K562 (cell line): Measurements from ENCODE around the gene MRPL44. TPM values are rescaled to one million over a fixed set of nuclear protein-coding genes. Genes with fewer than 3 reads are reported as not detected.
A peak's percentile ranks its signal among the peaks of the same experiment; 100 is the strongest.

Source experiments
- CEBPB ChIP-seq: fragments of 450-650 bp; IDR thresholded peaks from 2 replicates; pipeline ENCODE4 v1.6.1; 2016; ENCODE audit warnings: missing genetic modification characterization, missing compliant biosample characterization
- ELF4 ChIP-seq: fragments of 450-650 bp; formaldehyde crosslinking; IDR thresholded peaks from 2 replicates; pipeline ENCODE4 v1.4.0; 2022; ENCODE audit warnings: missing genetic modification characterization
- KAT2B ChIP-seq: IDR thresholded peaks from one replicate; pipeline ENCODE4 v1.6.1; 2012; ENCODE audit warnings: low read depth, mild to moderate bottlenecking, control low read depth, inconsistent platforms, low read length, moderate library complexity
- MEF2D ChIP-seq: conservative IDR thresholded peaks from 2 replicates; pipeline ENCODE4 v1.6.1; 2016; ENCODE audit warnings: low read depth, missing genetic modification characterization, missing compliant biosample characterization
- NCOA4 ChIP-seq: fragments of 450-650 bp; IDR thresholded peaks from 2 replicates; pipeline ENCODE4 v1.6.1; 2018; ENCODE audit warnings: mild to moderate bottlenecking; ENCODE audit not compliant: partially characterized antibody
- NFE2 ChIP-seq: IDR thresholded peaks from 2 replicates; pipeline ENCODE4 v1.6.1; 2014; ENCODE audit warnings: antibody characterized with exemption, low read depth
- PCBP2 ChIP-seq: fragments of 200-400 bp; formaldehyde crosslinking; IDR thresholded peaks from 2 replicates; pipeline ENCODE4 v1.6.1; 2018; ENCODE audit warnings: low read length, low read depth, mild to moderate bottlenecking, moderate library complexity; ENCODE audit not compliant: poor library complexity, severe bottlenecking
- PKNOX1 ChIP-seq: fragments of 450-650 bp; IDR thresholded peaks from 2 replicates; pipeline ENCODE4 v1.6.1; 2016
- PYGO2 ChIP-seq: fragments of 450-650 bp; IDR thresholded peaks from 2 replicates; pipeline ENCODE4 v1.6.1; 2016; ENCODE audit warnings: mild to moderate bottlenecking, missing genetic modification characterization, moderate library complexity, missing compliant biosample characterization
- RB1 ChIP-seq: fragments of 450-650 bp; IDR thresholded peaks from 2 replicates; pipeline ENCODE4 v1.6.1; 2017; ENCODE audit warnings: low read depth, mild to moderate bottlenecking
- THAP7 ChIP-seq: fragments of 250-450 bp; sonication (Bioruptor Pico); IDR thresholded peaks from 2 replicates; pipeline ENCODE4 v1.5.0; 2021
- ZFP36 ChIP-seq: fragments of 150-350 bp; IDR thresholded peaks from 2 replicates; pipeline ENCODE4 v1.6.1; 2018; ENCODE audit warnings: low read length, low read depth; ENCODE audit not compliant: partially characterized antibody
- ZNF184 ChIP-seq: sonication (generic); formaldehyde crosslinking; IDR thresholded peaks from 2 replicates; pipeline ENCODE4 v1.5.0; 2020; ENCODE audit warnings: missing genetic modification reagents
- ZNF282 ChIP-seq: sonication (generic); formaldehyde crosslinking; IDR thresholded peaks from 2 replicates; pipeline ENCODE4 v1.8.1; 2023; ENCODE audit warnings: missing genetic modification reagents
- ZNF57 ChIP-seq: fragments of 450-650 bp; formaldehyde crosslinking; IDR thresholded peaks from 2 replicates; pipeline ENCODE4 v1.4.0; 2020; ENCODE audit warnings: mild to moderate bottlenecking, moderate library complexity
- ZNF592 ChIP-seq: fragments of 450-650 bp; IDR thresholded peaks from 2 replicates; pipeline ENCODE4 v1.6.1; 2017; ENCODE audit warnings: antibody characterized with exemption, mild to moderate bottlenecking
- ZNF740 ChIP-seq, 3 experiments: fragments of 200-800 bp in 1 of 3; sonication (Bioruptor generic) in 1 of 3; sonication (generic) in 1 of 3; formaldehyde crosslinking in 1 of 3; IDR thresholded peaks; 2 replicates each; pipeline versions ENCODE4 v1.6.1 to v1.8.0; 2016 to 2022; ENCODE audit warnings: mild to moderate bottlenecking in 2 of 3, missing compliant biosample characterization in 2 of 3, missing genetic modification characterization in 2 of 3, missing genetic modification reagents in 1 of 3
- polyA plus RNA-seq, 8 experiments: library from polyadenylated mRNA; depleted of rRNA in 4 of 8; stranded (reverse) in 5 of 8; unstranded in 3 of 8; fragments of >200 nt; fragmentation: Nextera tagmentation in 2 of 8; fragmentation: Illumina TruSeq in 1 of 8; extraction: Ambion mirVana in 2 of 8; extraction: Trizol in 1 of 8; gene quantifications; 2 replicates each; pipeline versions ENCODE4 v1.2.1 to v1.2.3, GENCODE V29; 2011 to 2014; ENCODE audit warnings: inconsistent platforms in 1 of 8, missing spikeins in 1 of 8
- total RNA-seq, 7 experiments: library from RNA; depleted of rRNA in 6 of 7; stranded (reverse); fragments of >200 nt in 6 of 7; fragmentation: Illumina TruSeq in 2 of 7; extraction: Trizol in 2 of 7; gene quantifications; 2 replicates each; pipeline versions ENCODE4 v1.2.1 to v1.2.3, GENCODE V29; 2011 to 2021; ENCODE audit warnings: low replicate concordance in 1 of 7
- TF ChIP-seq, protein P1 (sequence below): IDR thresholded peaks from 2 replicates; pipeline ENCODE4 v1.6.1; 2011; ENCODE audit warnings: borderline replicate concordance, low read depth, mild to moderate bottlenecking, moderate library complexity, low read length; ENCODE audit not compliant: insufficient read depth, poor library complexity, severe bottlenecking
- TF ChIP-seq, protein P2 (sequence below): fragments of 450-650 bp; formaldehyde crosslinking; IDR thresholded peaks from 2 replicates; pipeline ENCODE4 v1.4.0; 2020; ENCODE audit warnings: mild to moderate bottlenecking

The MRPL44 gene
- total and polyA plus RNA-seq, 9 of the 15 experiments (the other 6 are each of a cell fraction or from before 2014, with no cell fraction given), result 10.4 to 26.0 (median 20.2) TPM

- TF ChIP-seq, protein P1, sequence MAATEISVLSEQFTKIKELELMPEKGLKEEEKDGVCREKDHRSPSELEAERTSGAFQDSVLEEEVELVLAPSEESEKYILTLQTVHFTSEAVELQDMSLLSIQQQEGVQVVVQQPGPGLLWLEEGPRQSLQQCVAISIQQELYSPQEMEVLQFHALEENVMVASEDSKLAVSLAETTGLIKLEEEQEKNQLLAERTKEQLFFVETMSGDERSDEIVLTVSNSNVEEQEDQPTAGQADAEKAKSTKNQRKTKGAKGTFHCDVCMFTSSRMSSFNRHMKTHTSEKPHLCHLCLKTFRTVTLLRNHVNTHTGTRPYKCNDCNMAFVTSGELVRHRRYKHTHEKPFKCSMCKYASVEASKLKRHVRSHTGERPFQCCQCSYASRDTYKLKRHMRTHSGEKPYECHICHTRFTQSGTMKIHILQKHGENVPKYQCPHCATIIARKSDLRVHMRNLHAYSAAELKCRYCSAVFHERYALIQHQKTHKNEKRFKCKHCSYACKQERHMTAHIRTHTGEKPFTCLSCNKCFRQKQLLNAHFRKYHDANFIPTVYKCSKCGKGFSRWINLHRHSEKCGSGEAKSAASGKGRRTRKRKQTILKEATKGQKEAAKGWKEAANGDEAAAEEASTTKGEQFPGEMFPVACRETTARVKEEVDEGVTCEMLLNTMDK, result no peak
- TF ChIP-seq PKNOX1 (peak; percentile 58), PCBP2 (no peak), MEF2D (no peak), ZNF740 (CRISPR knock-in tag; IDR thresholded peaks at IDR 0.05) (no peak), ZNF740 (tag; IDR thresholded peaks at IDR 0.05) (no peak), KAT2B (no peak), CEBPB (tag) (peak; percentile 73), PYGO2 (no peak), ELF4 (CRISPR knock-in tag) (no peak), RB1 (no peak), ZNF184 (CRISPR knock-in tag) (no peak), ZNF592 (no peak; the same call in 1 of the 2 replicates), ZNF282 (CRISPR knock-in tag) (no peak), ZFP36 (peak; percentile 92), NCOA4 (no peak), THAP7 (no peak), NFE2 (no peak), ZNF57 (CRISPR knock-in tag) (no peak)
- TF ChIP-seq, protein P2, sequence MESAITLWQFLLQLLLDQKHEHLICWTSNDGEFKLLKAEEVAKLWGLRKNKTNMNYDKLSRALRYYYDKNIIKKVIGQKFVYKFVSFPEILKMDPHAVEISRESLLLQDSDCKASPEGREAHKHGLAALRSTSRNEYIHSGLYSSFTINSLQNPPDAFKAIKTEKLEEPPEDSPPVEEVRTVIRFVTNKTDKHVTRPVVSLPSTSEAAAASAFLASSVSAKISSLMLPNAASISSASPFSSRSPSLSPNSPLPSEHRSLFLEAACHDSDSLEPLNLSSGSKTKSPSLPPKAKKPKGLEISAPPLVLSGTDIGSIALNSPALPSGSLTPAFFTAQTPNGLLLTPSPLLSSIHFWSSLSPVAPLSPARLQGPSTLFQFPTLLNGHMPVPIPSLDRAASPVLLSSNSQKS (CRISPR knock-in tag), result no peak
These were observed 38.3 kb downstream of the MRPL44 start (continued) for GRCh38 chr2:223995569-223995968.
